ENCODE measurements around the gene USP20.
"Not testable (repeated sequence)": the region's sequence is repeated elsewhere in the genome, so short reads cannot be mapped to it uniquely, and the experiment has no call there.

USP20 gene

DNA sequence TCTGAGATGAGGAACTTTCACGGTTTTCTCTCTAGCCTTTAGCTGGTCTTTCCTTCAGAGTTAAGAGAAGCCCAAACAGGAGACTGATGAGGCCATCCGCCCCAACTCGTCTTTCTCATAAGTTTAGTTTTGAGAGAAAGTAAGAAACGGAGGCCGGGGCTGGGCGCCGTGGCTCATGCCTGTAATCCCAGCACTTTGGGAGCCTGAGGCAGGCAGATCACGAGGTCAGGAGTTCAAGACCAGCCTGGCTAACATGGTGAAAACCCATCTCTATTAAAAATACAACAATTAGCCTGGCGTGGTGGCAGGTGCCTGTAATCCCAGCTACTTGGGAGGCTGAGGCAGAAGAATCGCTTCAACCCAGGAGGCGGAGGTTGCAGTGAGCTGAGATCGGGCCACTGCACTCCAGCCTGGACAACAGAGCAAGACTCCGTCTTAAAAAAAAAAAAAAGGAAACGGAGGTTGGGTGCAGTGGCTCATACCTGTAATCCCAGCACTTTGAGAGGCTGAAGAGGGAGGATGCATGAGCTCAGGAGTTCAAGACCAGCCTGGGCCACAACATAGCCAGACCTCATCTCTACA, 55.6 kb downstream of the USP20 start:
- not testable (repeated sequence) for DNase-seq (ENCODE audit: low spot score)

- no peak for DNase-seq (ENCODE audit: low spot score)
These were observed 56.3 kb downstream of the USP20 start for GRCh38 chr9:129891569-129891968.

- DNase-seq (ENCODE audit: low spot score), result no peak
These were observed 59.0 kb downstream of the USP20 start for GRCh38 chr9:129894120-129894823.

GRCh38 chr9:129895376-129896268, 60.4 kb downstream of the USP20 start:
- DNase-seq (ENCODE audit: low spot score), result no peak

- no peak for DNase-seq (ENCODE audit: low spot score)
These were observed 62.0 kb downstream of the USP20 start for GRCh38 chr9:129897263-129897662.

DNA sequence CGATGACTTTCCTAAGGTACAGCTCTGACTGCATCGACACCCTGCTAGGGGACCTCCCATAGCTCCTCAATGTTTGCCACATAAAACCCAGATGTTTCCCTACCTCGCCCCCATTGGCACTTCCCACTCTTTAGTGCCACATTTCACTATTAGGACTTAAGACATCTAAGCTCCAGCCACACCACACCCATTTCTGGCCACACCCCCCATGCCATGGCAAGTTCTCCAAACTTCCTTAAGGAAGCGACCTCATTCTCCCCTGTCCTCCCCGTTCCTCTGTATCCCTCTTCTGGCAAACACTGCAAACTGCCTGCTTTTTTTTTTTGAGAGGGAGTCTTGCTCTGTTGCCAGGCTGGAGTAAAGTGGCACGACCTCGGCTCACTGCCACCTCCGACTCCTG, 62.9 kb downstream of the USP20 start:
- DNase-seq (ENCODE audit: low spot score), result no peak

DNA sequence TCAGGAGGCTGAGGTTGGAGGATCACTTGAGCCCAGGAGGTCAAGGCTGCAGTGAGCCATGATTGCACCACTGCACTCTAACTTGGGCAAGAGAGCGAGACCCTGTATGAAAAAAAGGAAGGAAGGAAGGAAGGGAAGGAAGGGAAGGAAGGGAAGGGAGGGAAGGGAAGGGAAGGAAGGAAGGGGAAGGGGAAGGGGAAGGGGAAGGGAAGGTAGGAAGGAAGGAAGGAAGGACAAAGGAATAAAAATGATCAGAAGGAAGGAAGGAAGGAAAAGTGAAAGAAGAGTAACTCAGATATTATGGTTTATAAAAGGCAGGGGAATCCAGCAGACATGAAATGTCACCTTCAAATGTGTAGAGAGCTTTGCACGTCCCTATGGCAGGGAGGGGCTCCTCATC, 64.4 kb downstream of the USP20 start:
- DNase-seq (ENCODE audit: low spot score), result no peak

- DNase-seq (ENCODE audit: low spot score), result no peak
These were observed 65.2 kb downstream of the USP20 start for GRCh38 chr9:129900263-129901027.

DNA sequence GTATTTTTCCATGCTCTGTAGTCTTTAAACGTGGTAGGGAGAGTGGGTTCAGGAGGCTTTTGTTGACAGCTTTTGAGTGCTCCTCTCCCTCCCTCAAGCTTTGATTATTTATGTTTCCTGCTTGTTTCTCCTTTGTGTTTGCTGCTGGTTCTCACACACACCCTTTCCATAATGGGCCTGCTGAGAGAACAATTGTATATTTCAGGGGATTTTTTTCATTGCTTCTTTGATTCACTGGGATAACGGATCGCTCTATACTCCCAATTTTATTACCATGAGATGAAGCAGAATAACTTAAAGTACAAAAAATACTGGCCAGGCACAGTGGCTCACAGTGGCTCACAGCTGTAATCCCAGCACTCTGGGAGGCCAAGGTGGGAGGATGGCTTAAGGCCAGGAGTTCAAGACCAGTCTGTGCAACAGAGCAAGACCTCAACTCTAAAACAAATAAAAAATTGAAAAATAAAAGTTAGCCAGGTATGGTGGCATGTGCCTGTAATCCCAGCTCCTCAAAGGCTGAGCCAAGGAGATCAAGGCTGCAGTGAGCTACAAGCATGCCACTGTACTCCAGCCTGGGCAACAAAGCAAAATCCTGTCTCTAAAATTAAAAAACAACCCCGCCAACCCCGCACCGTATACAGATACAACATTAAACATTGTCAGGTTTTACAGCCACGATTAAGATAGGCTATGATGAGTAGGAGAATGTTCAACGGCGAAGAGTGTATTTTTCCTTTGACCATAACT, 66.9 kb downstream of the USP20 start:
- no peak for DNase-seq (ENCODE audit: low spot score)

DNA sequence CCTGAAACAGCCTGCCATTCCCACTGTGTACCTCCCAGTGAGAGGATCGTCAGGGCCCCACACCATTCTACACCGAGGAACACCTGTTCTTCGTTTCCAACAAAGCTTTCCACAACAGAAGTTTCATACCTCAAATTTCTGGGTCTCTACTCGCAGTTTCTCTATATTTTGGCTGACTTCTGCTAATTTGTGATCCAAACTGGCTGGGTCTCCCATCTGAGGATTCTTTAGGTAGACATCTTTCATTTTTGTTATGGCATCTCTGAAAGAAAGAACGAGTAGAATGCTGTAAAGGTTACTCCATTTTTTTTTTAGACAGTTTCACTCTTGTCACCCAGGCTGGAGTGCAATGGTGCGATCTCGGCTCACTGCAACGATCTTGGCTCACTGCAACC, 67.5 kb downstream of the USP20 start:
- no peak for DNase-seq (ENCODE audit: low spot score)

DNA sequence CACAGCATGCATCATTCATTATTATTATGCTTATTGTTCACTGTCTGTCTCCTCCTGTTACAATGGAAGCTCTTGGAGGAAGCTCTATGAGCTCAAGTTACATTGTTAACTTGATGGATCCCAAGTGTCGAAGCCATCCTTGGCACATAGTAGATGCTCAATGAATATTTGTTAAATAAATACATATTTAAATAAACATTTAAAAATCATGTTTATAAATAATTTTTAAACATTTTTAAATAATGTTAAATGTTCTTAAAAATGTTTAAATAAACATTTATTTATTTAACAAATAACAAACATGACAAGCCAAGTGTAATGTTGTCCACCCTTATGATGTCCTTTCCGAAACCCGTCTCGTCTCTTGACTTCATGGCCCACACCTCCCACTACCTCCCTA, 69.5 kb downstream of the USP20 start:
- DNase-seq (ENCODE audit: low spot score), result no peak

DNA sequence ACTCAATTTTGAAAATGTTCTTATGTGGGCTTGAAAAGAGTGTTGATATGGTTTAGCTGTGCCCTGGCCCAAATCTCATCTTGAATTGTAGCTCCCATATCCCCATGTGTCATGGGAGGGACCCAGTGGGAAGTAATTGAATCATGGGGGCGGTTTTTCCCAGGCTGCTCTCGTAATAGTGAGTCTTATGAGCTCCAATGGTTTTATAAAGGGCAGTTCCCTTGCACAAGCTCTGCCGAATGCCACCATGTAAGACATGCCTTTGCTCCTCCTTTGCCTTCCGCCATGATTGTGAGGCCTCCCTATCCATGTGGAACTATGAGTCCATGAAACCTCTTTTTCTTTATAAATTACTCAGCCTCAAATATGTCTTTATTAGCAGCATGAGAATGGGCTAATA, 71.0 kb downstream of the USP20 start:
- DNase-seq (ENCODE audit: low spot score), result no peak

DNA sequence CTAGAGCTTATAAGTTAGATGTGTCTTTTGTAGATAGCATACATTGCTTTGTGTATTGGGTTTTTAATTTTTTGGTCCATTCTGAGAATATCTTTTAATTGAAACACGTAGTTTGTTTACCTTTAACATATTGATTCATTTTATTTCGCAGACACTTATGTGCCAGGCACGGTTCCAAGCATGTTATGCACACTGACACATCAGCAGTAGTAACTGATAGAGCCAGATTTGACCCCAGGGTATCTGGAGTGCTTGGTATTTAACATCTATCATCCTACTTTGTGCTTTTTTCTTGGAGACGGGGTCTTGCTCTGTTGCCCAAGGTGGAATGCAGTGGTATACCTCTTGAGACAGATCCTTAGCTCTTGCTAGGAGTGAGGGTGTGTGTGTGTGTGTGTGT, 71.9 kb downstream of the USP20 start:
- DNase-seq (ENCODE audit: low spot score), result no peak

DNA sequence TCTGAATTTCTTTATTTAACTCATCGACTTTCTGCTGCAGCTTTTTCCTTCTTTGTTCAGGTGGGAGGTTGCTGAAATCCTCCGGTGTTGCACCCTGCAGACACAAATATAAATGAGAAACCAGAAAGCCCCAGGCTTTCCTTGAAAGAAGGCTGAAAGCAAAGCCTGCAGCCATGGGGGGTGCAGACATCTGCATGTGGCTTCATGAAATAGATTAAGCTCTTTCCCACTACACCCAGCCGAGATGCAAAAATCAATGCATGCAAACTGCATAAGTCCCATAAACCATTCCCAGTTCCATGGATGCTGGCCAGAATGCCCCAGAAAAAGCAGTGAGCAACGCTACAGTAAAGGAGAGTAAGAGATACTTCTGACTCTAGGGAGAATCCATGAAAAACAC, 73.6 kb downstream of the USP20 start:
- no peak for DNase-seq (ENCODE audit: low spot score)

DNA sequence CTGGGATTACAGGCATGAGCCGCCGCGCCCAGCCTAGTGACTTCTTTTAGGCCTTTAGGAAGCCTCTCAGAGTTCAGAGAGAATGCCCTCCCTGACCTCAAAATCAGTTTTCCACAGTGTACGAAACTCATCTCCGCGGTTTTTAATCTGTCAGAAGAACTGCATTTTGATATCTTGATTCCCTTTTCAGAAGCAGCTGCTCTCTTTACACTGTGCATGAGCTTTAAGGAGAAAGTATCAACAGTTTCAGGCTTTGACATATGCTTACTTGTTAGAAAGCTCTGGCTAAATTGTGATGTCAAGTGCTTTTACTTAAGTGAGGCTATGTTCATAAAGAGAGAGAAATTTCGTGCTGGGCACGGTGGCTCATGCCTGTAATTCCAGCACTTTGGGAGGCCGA, 74.6 kb downstream of the USP20 start:
- no peak for DNase-seq (ENCODE audit: low spot score)

DNA sequence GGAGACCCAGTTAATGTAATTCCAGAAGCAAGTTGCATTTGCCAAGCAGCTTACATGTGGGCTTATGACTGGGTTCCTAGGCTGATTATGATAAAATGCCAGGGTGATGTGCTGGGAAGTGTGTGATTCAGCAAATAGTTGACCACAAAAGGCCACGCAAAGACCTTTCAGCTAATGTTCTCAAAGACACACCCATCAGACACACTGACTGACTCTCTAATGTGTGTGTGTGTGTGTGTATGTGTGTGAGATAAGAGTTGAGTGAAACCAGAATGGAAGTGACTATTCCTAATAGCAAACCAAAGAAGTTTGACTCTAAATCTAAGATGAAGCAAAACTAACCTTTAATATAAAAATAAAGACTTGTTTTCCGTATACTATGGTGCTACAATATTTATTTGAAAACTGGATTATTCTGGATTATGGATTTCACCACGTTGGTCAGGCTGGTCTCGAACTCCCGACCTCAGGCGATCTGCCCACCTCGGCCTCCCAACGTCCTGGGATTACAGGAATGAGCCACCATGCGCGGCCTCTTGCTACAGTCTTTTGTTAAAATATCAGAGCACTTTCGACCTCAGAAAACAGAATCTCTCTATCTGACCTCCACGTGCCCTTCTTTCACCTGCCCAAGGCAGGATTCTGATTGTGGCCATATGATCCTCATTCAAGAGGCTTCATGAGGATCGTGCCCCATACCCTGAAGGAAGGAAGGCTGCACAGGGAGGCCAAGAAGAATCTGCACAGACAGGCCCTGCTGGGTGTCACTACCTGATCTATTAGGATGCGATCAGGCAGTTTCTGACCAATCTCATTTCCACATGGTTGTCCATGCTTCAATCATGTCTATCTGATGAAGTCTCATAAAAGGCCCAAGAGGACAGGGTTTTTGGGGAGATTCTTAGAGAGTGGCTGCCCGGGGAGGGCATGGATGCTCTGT, 75.6 kb downstream of the USP20 start:
- peak; percentile 71 for DNase-seq (ENCODE audit: low spot score)

GRCh38 chr9:129914051-129914450, 78.8 kb downstream of the USP20 start:
- DNase-seq (ENCODE audit: low spot score), result no peak

DNA sequence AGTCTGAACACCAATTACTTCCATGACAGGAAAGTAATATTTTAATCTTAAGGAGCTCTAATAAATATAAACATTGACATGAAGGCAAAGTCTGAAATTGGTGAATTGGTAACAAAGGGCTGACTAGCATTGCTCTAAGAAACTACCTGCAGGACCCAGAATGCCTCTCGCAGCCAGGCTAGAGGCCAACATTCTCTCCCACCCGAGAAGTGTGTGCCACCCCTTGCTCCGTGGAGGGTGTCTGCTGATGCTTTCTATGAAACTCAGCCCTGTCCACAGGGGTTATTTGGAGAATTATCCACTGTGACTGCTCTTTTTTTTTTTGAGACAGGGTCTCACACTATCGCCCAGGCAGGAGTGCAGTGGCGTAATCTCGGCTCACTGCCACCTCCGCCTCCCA, 81.4 kb downstream of the USP20 start:
- DNase-seq (ENCODE audit: low spot score), result no peak

GRCh38 chr9:129918296-129918950, 83.2 kb downstream of the USP20 start:
- DNase-seq (ENCODE audit: low spot score), result no peak

- no peak for DNase-seq (ENCODE audit: low spot score)
These were observed 84.0 kb downstream of the USP20 start for GRCh38 chr9:129919277-129919676.
